ENCODE data around the gene ARFGEF3.

The ARFGEF3 gene

GRCh38 chr6:138311268-138311667 is 149.5 kb downstream of the ARFGEF3 start:
- Histone ChIP-seq H3K27me3 (ENCODE audit: insufficient read depth, low read depth, severe bottlenecking) (no peaks in the 10 kb centered on the region), H3K9me3 (ENCODE audit: severe bottlenecking) (no peaks in the 10 kb centered on the region), H3K4me3 (ENCODE audit: low read depth, low read length) (no peak overlapping the region), H3K36me3 (no peaks in the 10 kb centered on the region), H3K27ac (no peak overlapping the region)
- no peak for TF ChIP-seq CTCF (IDR thresholded peaks at IDR 0.05; ENCODE audit: low read depth, low read length)
- DNase-seq, result no peak

GRCh38 chr6:138318741-138319375 is 157.1 kb downstream of the ARFGEF3 start:
- Histone ChIP-seq H3K4me3 (ENCODE audit: low read depth, low read length) (no peak overlapping the region), H3K27me3 (ENCODE audit: insufficient read depth, low read depth, severe bottlenecking) (no peaks in the 10 kb centered on the region), H3K9me3 (ENCODE audit: severe bottlenecking) (no peaks in the 10 kb centered on the region), H3K36me3 (peaks cover 2% of the 10 kb centered on the region; the same call in 1 of the 2 replicates), H3K27ac (no peak overlapping the region)
- no peak for DNase-seq
- TF ChIP-seq CTCF (IDR thresholded peaks at IDR 0.05; ENCODE audit: low read depth, low read length), result no peak

- Histone ChIP-seq H3K27ac (no peak overlapping the region), H3K36me3 (peaks cover 2% of the 10 kb centered on the region; the same call in 1 of the 2 replicates), H3K9me3 (ENCODE audit: severe bottlenecking) (no peaks in the 10 kb centered on the region), H3K27me3 (ENCODE audit: insufficient read depth, low read depth, severe bottlenecking) (no peaks in the 10 kb centered on the region), H3K4me3 (ENCODE audit: low read depth, low read length) (no peak overlapping the region)
- DNase-seq, result no peak
- no peak for TF ChIP-seq CTCF (IDR thresholded peaks at IDR 0.05; ENCODE audit: low read depth, low read length)
These were observed 160.2 kb downstream of the ARFGEF3 start for GRCh38 chr6:138321934-138322333.

- Histone ChIP-seq H3K36me3 (peaks cover 2% of the 10 kb centered on the region; the same call in 1 of the 2 replicates), H3K9me3 (ENCODE audit: severe bottlenecking) (no peaks in the 10 kb centered on the region), H3K27me3 (ENCODE audit: insufficient read depth, low read depth, severe bottlenecking) (no peaks in the 10 kb centered on the region), H3K27ac (no peak overlapping the region), H3K4me3 (ENCODE audit: low read depth, low read length) (no peak overlapping the region)
- DNase-seq, result no peak
- no peak for TF ChIP-seq CTCF (IDR thresholded peaks at IDR 0.05; ENCODE audit: low read depth, low read length)
These were observed 162.1 kb downstream of the ARFGEF3 start for GRCh38 chr6:138323821-138324220.

GRCh38 chr6:138328210-138328609 is 166.5 kb downstream of the ARFGEF3 start:
- H3K4me3 ChIP-seq (ENCODE audit: low read depth, low read length), result no peak overlapping the region
- no peaks in the 10 kb centered on the region for H3K9me3 ChIP-seq (ENCODE audit: severe bottlenecking)
- no peaks in the 10 kb centered on the region for H3K36me3 ChIP-seq
- H3K27me3 ChIP-seq (ENCODE audit: insufficient read depth, low read depth, severe bottlenecking), result no peaks in the 10 kb centered on the region
- H3K27ac ChIP-seq, result no peak overlapping the region
- no peak for DNase-seq
- TF ChIP-seq CTCF (IDR thresholded peaks at IDR 0.05; ENCODE audit: low read depth, low read length), result no peak

GRCh38 chr6:138330763-138331162 is 169.0 kb downstream of the ARFGEF3 start:
- no peak overlapping the region for H3K27ac ChIP-seq
- DNase-seq, result no peak
- H3K4me3 ChIP-seq (ENCODE audit: low read depth, low read length), result no peak overlapping the region
- H3K27me3 ChIP-seq (ENCODE audit: insufficient read depth, low read depth, severe bottlenecking), result no peaks in the 10 kb centered on the region
- no peaks in the 10 kb centered on the region for H3K36me3 ChIP-seq
- no peak for TF ChIP-seq CTCF (IDR thresholded peaks at IDR 0.05; ENCODE audit: low read depth, low read length)
- no peaks in the 10 kb centered on the region for H3K9me3 ChIP-seq (ENCODE audit: severe bottlenecking)
